Measurements from ENCODE around the gene KCTD18.

KCTD18 gene

GRCh38 chr2:200471324-200471848 is 38.5 kb downstream of the KCTD18 start:
- no peak overlapping the region for H2BK12ac ChIP-seq (ENCODE audit: low read length)

GRCh38 chr2:200470230-200470629 is 39.6 kb downstream of the KCTD18 start:
- Histone ChIP-seq H3K18ac (ENCODE audit: low read length) (no peak overlapping the region), H3K27ac (replicated peaks; ENCODE audit: low read length) (peak overlapping the region; percentile 56), H2BK120ac (ENCODE audit: low read depth, low read length) (no peak overlapping the region), H3K4me3 (ENCODE audit: low read length in 2 of 2) (no peak overlapping the region), H3K9me3 (replicated peaks in 1 of 2; ENCODE audit: control insufficient read depth in 2 of 2, insufficient read depth in 1 of 2, low read depth in 1 of 2, low read length in 2 of 2) (no peaks in the 10 kb centered on the region), H3K14ac (ENCODE audit: low read length) (no peak overlapping the region), H3K79me1 (ENCODE audit: low read depth, low read length) (no peaks in the 10 kb centered on the region), H2BK12ac (ENCODE audit: low read length) (no peak overlapping the region), H2BK5ac (ENCODE audit: low read length) (no peak overlapping the region), H4K91ac (ENCODE audit: low read depth, low read length, poor library complexity) (no peak overlapping the region), H3K9ac (ENCODE audit: low read depth, low read length, poor library complexity) (no peak overlapping the region), H3K27me3 (ENCODE audit: control insufficient read depth in 3 of 3, insufficient read depth in 3 of 3, low read depth in 1 of 3, low read length in 3 of 3) (no peaks in the 10 kb centered on the region), H3K4ac (ENCODE audit: low read length) (no peak overlapping the region), H2AFZ (ENCODE audit: low read length) (no peak overlapping the region), H2BK15ac (ENCODE audit: low read length) (no peak overlapping the region), H4K8ac (ENCODE audit: low read depth, low read length) (no peak overlapping the region), H3K23ac (ENCODE audit: low read depth, low read length, poor library complexity) (no peak overlapping the region), H3K4me2 (ENCODE audit: insufficient read depth, low read length, poor library complexity, severe bottlenecking) (no peak overlapping the region), H3K36me3 (replicated peaks in 1 of 2; ENCODE audit: control insufficient read depth in 2 of 2, insufficient read depth in 2 of 2, low read length in 2 of 2) (peaks cover 0 to 83% of the 10 kb centered on the region in 2 donors), H2AK5ac (ENCODE audit: low read depth, low read length) (no peak overlapping the region), H3K4me1 (ENCODE audit: control insufficient read depth in 2 of 2, insufficient read depth in 1 of 2, low read depth in 1 of 2, low read length in 2 of 2) (peaks cover 0 to 8% of the 10 kb centered on the region in 2 donors)
- peak; percentile 58 for DNase-seq (ENCODE audit: low spot score)
- no CpG with 5 or more reads among the region's 3 CpGs for WGBS, 2 donors (ENCODE audit: extremely low coverage in 2 of 2, insufficient read length in 2 of 2, insufficient replicate concordance in 1 of 2)

More at GRCh38 chr2:200471324-200471848, 38.5 kb downstream of the KCTD18 start:
- Histone ChIP-seq H2BK5ac (ENCODE audit: low read length) (no peak overlapping the region), H3K9me3 (replicated peaks in 1 of 2; ENCODE audit: control insufficient read depth in 2 of 2, insufficient read depth in 1 of 2, low read depth in 1 of 2, low read length in 2 of 2) (no peaks in the 10 kb centered on the region), H2AFZ (ENCODE audit: low read length) (no peak overlapping the region), H3K14ac (ENCODE audit: low read length) (no peak overlapping the region), H3K27me3 (ENCODE audit: control insufficient read depth in 3 of 3, insufficient read depth in 3 of 3, low read depth in 1 of 3, low read length in 3 of 3) (no peaks in the 10 kb centered on the region), H3K27ac (replicated peaks; ENCODE audit: low read length) (no peak overlapping the region), H2BK120ac (ENCODE audit: low read depth, low read length) (no peak overlapping the region), H3K36me3 (replicated peaks in 1 of 2; ENCODE audit: control insufficient read depth in 2 of 2, insufficient read depth in 2 of 2, low read length in 2 of 2) (peaks cover 0 to 87% of the 10 kb centered on the region in 2 donors), H3K23ac (ENCODE audit: low read depth, low read length, poor library complexity) (no peak overlapping the region), H4K91ac (ENCODE audit: low read depth, low read length, poor library complexity) (no peak overlapping the region), H3K9ac (ENCODE audit: low read depth, low read length, poor library complexity) (no peak overlapping the region), H3K79me1 (ENCODE audit: low read depth, low read length) (no peaks in the 10 kb centered on the region), H2BK15ac (ENCODE audit: low read length) (no peak overlapping the region), H3K18ac (ENCODE audit: low read length) (no peak overlapping the region), H3K4me2 (ENCODE audit: insufficient read depth, low read length, poor library complexity, severe bottlenecking) (no peak overlapping the region), H4K8ac (ENCODE audit: low read depth, low read length) (no peak overlapping the region), H3K4me1 (ENCODE audit: control insufficient read depth in 2 of 2, insufficient read depth in 1 of 2, low read depth in 1 of 2, low read length in 2 of 2) (peaks cover under 1 to 9% of the 10 kb centered on the region in 2 donors), H2AK5ac (ENCODE audit: low read depth, low read length) (no peak overlapping the region), H3K4me3 (ENCODE audit: low read length in 2 of 2) (no peak overlapping the region), H3K4ac (ENCODE audit: low read length) (no peak overlapping the region)
- WGBS, 2 donors (ENCODE audit: extremely low coverage in 2 of 2, insufficient read length in 2 of 2, insufficient replicate concordance in 1 of 2): no CpG with 5 or more reads among the region's 8 CpGs
- DNase-seq (ENCODE audit: low spot score): peak; percentile 51

DNA sequence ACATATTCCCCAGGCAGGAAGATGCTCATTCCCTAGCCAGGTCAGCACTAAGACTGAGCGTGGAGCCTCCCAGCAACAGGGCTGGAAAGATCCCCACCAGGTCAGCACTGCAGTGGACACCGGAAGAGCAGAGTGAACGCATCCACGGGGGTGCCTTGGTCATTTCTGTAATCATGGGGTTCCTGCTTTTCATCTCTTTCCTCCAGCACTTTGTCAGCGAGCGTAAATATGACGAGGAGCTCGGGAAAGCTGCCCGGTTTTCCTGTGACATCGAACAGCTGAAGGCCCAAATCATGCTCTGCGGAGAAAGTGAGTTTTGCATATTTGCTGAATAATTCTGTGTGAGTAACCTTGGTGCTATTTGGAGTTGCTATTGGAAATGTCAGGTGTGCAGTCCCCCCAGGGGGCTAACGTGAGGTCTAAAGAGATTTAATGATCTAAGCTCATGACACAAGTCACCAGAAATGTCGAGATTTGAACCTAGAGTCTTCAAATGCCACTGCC is 40.1 kb downstream of the KCTD18 start:
- Histone ChIP-seq H4K91ac (ENCODE audit: low read depth, low read length, poor library complexity) (no peak overlapping the region), H4K8ac (ENCODE audit: low read depth, low read length) (no peak overlapping the region), H3K18ac (ENCODE audit: low read length) (peak overlapping the region; percentile 66), H3K4me2 (ENCODE audit: insufficient read depth, low read length, poor library complexity, severe bottlenecking) (no peak overlapping the region), H3K27me3 (ENCODE audit: control insufficient read depth in 3 of 3, insufficient read depth in 3 of 3, low read depth in 1 of 3, low read length in 3 of 3) (no peaks in the 10 kb centered on the region), H3K14ac (ENCODE audit: low read length) (no peak overlapping the region), H3K79me1 (ENCODE audit: low read depth, low read length) (no peaks in the 10 kb centered on the region), H3K23ac (ENCODE audit: low read depth, low read length, poor library complexity) (no peak overlapping the region), H3K4me1 (ENCODE audit: control insufficient read depth in 2 of 2, insufficient read depth in 1 of 2, low read depth in 1 of 2, low read length in 2 of 2) (peaks cover 0 to 8% of the 10 kb centered on the region in 2 donors), H3K9me3 (replicated peaks in 1 of 2; ENCODE audit: control insufficient read depth in 2 of 2, insufficient read depth in 1 of 2, low read depth in 1 of 2, low read length in 2 of 2) (no peaks in the 10 kb centered on the region), H2AK5ac (ENCODE audit: low read depth, low read length) (peak overlapping the region; percentile 12), H2AFZ (ENCODE audit: low read length) (no peak overlapping the region), H2BK15ac (ENCODE audit: low read length) (peak overlapping the region; percentile 33), H2BK120ac (ENCODE audit: low read depth, low read length) (no peak overlapping the region), H3K27ac (replicated peaks; ENCODE audit: low read length) (peak overlapping the region; percentile 4), H2BK5ac (ENCODE audit: low read length) (no peak overlapping the region), H3K4ac (ENCODE audit: low read length) (no peak overlapping the region), H3K9ac (ENCODE audit: low read depth, low read length, poor library complexity) (no peak overlapping the region), H3K4me3 (ENCODE audit: low read length in 2 of 2) (no peak overlapping the region), H2BK12ac (ENCODE audit: low read length) (no peak overlapping the region), H3K36me3 (replicated peaks in 1 of 2; ENCODE audit: control insufficient read depth in 2 of 2, insufficient read depth in 2 of 2, low read length in 2 of 2) (peaks cover 0 to 83% of the 10 kb centered on the region in 2 donors)
- DNase-seq (ENCODE audit: low spot score): no peak
- WGBS, 2 donors (ENCODE audit: extremely low coverage in 2 of 2, insufficient read length in 2 of 2, insufficient replicate concordance in 1 of 2): no CpG with 5 or more reads among the region's 13 CpGs

GRCh38 chr2:200467806-200468681 is 41.8 kb downstream of the KCTD18 start:
- Histone ChIP-seq H3K4me3 (ENCODE audit: low read length in 2 of 2) (no peak overlapping the region), H4K8ac (ENCODE audit: low read depth, low read length) (no peak overlapping the region), H3K36me3 (replicated peaks in 1 of 2; ENCODE audit: control insufficient read depth in 2 of 2, insufficient read depth in 2 of 2, low read length in 2 of 2) (peaks cover 0 to 80% of the 10 kb centered on the region in 2 donors), H3K9me3 (replicated peaks in 1 of 2; ENCODE audit: control insufficient read depth in 2 of 2, insufficient read depth in 1 of 2, low read depth in 1 of 2, low read length in 2 of 2) (no peaks in the 10 kb centered on the region), H3K4me1 (ENCODE audit: control insufficient read depth in 2 of 2, insufficient read depth in 1 of 2, low read depth in 1 of 2, low read length in 2 of 2) (peaks cover 0 to 8% of the 10 kb centered on the region in 2 donors), H3K4me2 (ENCODE audit: insufficient read depth, low read length, poor library complexity, severe bottlenecking) (no peak overlapping the region), H3K23ac (ENCODE audit: low read depth, low read length, poor library complexity) (no peak overlapping the region), H3K9ac (ENCODE audit: low read depth, low read length, poor library complexity) (no peak overlapping the region), H3K27me3 (ENCODE audit: control insufficient read depth in 3 of 3, insufficient read depth in 3 of 3, low read depth in 1 of 3, low read length in 3 of 3) (no peaks in the 10 kb centered on the region), H2BK12ac (ENCODE audit: low read length) (no peak overlapping the region), H4K91ac (ENCODE audit: low read depth, low read length, poor library complexity) (no peak overlapping the region), H3K27ac (replicated peaks; ENCODE audit: low read length) (no peak overlapping the region), H3K79me1 (ENCODE audit: low read depth, low read length) (no peaks in the 10 kb centered on the region), H2BK120ac (ENCODE audit: low read depth, low read length) (no peak overlapping the region), H3K14ac (ENCODE audit: low read length) (no peak overlapping the region), H2BK15ac (ENCODE audit: low read length) (no peak overlapping the region), H2AFZ (ENCODE audit: low read length) (no peak overlapping the region), H2AK5ac (ENCODE audit: low read depth, low read length) (no peak overlapping the region), H3K4ac (ENCODE audit: low read length) (no peak overlapping the region), H3K18ac (ENCODE audit: low read length) (peak overlapping the region; percentile 49), H2BK5ac (ENCODE audit: low read length) (no peak overlapping the region)
- no peak for DNase-seq (ENCODE audit: low spot score)
- WGBS, 2 donors (ENCODE audit: extremely low coverage in 2 of 2, insufficient read length in 2 of 2, insufficient replicate concordance in 1 of 2): no CpG with 5 or more reads among the region's 8 CpGs
